ENCODE data around the gene LRCH2. TPM values are rescaled to one million over a fixed set of nuclear protein-coding genes. Genes with fewer than 3 reads are reported as not detected.
"Not testable (repeated sequence)": the region's sequence is repeated elsewhere in the genome, so short reads cannot be mapped to it uniquely, and the experiment has no call there.

The LRCH2 gene
- total RNA-seq, 4 donors from 2014 or later = 3.3 to 7.1 (median 5.7) TPM

DNA sequence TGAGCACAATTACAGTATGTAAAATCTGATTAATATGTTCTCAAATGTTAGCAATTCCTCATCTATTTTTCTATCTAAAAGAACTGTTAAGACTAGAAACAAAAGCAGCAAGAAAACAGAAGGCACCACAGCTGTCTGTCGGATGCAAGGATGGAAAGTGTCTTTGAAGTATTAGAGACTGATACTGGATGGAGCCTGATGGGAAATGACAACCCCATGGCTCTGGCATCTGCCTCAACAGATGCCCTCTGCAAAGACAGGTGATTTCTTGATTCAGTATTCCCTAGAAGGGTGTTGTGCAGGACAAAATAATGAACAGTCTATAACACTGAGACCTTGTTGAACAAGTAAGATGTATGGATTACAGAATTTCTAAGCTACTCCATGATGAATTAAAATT is 19.7 kb downstream of the LRCH2 start:
- Histone ChIP-seq H3K36me3 (no peaks in the 10 kb centered on the region), H3K4me3 (no peak overlapping the region)
- WGBS, 2 donors = 67 to 76% methylated on average over 1 of the region's 1 CpG

DNA sequence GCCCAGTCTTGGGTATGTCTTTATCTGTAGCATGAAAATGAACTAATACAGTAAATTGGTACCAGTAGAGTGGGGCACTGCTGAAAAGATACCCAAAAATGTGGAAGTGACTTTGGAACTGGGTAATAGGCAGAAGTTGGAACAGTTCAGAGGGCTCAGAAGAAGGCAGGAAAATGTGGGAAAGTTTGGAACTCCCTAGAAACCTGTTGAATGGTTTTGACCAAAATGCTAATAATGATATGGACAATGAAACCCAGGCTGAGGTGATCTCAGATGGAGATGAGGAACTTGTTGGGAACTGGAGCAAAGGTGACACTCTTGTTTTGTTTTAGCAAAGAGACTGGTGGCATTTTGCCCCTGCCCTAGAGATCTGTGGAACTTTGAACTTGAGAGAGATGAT is 24.3 kb downstream of the LRCH2 start:
- not testable (repeated sequence) for H3K36me3 ChIP-seq; H3K4me1 ChIP-seq; H3K9me3 ChIP-seq; H3K4me3 ChIP-seq; DNase-seq (ENCODE audit: low spot score in 2 of 2); H3K27ac ChIP-seq
- peaks cover 0 to 25% of the 10 kb centered on the region in 2 donors for H3K27me3 ChIP-seq

More for the DNA sequence above, 19.7 kb downstream of the LRCH2 start:
- H3K27ac ChIP-seq = no peak overlapping the region
- no peaks in the 10 kb centered on the region for H3K9me3 ChIP-seq
- TF ChIP-seq EP300 (IDR thresholded peaks at IDR 0.05) (no peak), POLR2A (IDR thresholded peaks at IDR 0.05) (no peak)
- TF ChIP-seq, protein P1, sequence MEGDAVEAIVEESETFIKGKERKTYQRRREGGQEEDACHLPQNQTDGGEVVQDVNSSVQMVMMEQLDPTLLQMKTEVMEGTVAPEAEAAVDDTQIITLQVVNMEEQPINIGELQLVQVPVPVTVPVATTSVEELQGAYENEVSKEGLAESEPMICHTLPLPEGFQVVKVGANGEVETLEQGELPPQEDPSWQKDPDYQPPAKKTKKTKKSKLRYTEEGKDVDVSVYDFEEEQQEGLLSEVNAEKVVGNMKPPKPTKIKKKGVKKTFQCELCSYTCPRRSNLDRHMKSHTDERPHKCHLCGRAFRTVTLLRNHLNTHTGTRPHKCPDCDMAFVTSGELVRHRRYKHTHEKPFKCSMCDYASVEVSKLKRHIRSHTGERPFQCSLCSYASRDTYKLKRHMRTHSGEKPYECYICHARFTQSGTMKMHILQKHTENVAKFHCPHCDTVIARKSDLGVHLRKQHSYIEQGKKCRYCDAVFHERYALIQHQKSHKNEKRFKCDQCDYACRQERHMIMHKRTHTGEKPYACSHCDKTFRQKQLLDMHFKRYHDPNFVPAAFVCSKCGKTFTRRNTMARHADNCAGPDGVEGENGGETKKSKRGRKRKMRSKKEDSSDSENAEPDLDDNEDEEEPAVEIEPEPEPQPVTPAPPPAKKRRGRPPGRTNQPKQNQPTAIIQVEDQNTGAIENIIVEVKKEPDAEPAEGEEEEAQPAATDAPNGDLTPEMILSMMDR (IDR thresholded peaks at IDR 0.05) = no peak
- DNase-seq (ENCODE audit: low spot score in 2 of 2) = no peak
- H3K27me3 ChIP-seq = peaks cover 0 to 18% of the 10 kb centered on the region in 2 donors
- no peaks in the 10 kb centered on the region for H3K4me1 ChIP-seq

DNA sequence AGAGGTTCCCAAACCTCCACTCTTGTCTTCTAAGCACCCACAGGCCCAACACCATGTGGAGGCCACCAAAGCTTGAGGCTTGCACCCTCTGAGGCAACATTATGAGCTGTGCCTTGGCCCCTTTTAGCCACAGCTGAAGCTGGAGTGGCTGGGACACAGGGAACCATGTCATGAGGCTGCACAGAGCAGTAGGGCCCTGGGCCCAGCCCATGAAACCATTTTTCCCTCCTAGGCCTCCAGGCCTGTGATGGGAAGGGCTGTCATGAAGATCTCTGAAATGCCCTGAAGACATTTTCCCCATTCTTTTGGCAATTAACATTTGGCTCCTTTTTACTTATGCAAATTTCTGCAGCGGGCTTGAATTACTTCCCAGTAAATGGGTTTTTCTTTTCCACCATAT is 29.9 kb downstream of the LRCH2 start:
- DNase-seq (ENCODE audit: low spot score in 2 of 2) = no peak

DNA sequence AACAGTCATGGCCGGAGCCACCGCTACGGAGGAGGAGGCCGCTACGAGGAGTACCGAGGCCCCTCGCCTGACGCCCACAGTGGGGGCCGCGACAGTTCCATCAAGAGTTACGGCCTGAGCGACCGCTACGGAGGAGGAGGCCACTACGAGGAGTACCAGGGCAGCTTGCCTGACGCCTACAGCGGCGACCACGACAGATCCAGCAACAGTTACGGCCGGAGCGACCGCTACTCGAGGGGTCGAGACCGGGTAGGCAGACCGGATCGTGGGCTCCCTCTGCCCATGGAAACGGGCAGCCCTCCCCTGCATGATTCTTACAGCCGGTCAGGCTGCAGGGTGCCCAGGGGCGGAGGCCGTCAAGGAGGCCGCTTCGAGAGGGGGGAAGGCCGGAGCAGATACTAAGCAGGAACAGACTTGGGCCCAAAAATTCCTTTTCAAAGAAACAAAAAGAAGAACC is 41.6 kb downstream of the LRCH2 start:
- 91 to 97% methylated on average over 7 to 33 of the region's 35 CpGs for WGBS, 2 donors
- no peaks in the 10 kb centered on the region for H3K36me3 ChIP-seq
- no peaks in the 10 kb centered on the region for H3K4me1 ChIP-seq
- DNase-seq (ENCODE audit: low spot score in 2 of 2) = no peak
- no peaks in the 10 kb centered on the region for H3K9me3 ChIP-seq
- TF ChIP-seq EP300 (IDR thresholded peaks at IDR 0.05) (no peak), POLR2A (IDR thresholded peaks at IDR 0.05) (no peak)
- no peaks in the 10 kb centered on the region for H3K27me3 ChIP-seq
- no peak overlapping the region for H3K4me3 ChIP-seq
- H3K27ac ChIP-seq = no peak overlapping the region

More for the DNA sequence above, 29.9 kb downstream of the LRCH2 start:
- no peak overlapping the region for H3K27ac ChIP-seq
- H3K9me3 ChIP-seq = peaks cover 0 to 10% (median 0%) of the 10 kb centered on the region in 4 donors
- H3K4me3 ChIP-seq = no peak overlapping the region
- H3K36me3 ChIP-seq = peaks cover 0 to 6% (median 0%) of the 10 kb centered on the region in 3 donors
- H3K27me3 ChIP-seq = peaks cover 0 to 7% of the 10 kb centered on the region in 2 donors
- 78 to 89% methylated on average over 1 of the region's 1 CpG for WGBS, 2 donors
- TF ChIP-seq EP300 (IDR thresholded peaks at IDR 0.05) (no peak), POLR2A (IDR thresholded peaks at IDR 0.05) (no peak)
- TF ChIP-seq, protein P1 (IDR thresholded peaks at IDR 0.05) = no peak
- H3K4me1 ChIP-seq = no peaks in the 10 kb centered on the region

DNA sequence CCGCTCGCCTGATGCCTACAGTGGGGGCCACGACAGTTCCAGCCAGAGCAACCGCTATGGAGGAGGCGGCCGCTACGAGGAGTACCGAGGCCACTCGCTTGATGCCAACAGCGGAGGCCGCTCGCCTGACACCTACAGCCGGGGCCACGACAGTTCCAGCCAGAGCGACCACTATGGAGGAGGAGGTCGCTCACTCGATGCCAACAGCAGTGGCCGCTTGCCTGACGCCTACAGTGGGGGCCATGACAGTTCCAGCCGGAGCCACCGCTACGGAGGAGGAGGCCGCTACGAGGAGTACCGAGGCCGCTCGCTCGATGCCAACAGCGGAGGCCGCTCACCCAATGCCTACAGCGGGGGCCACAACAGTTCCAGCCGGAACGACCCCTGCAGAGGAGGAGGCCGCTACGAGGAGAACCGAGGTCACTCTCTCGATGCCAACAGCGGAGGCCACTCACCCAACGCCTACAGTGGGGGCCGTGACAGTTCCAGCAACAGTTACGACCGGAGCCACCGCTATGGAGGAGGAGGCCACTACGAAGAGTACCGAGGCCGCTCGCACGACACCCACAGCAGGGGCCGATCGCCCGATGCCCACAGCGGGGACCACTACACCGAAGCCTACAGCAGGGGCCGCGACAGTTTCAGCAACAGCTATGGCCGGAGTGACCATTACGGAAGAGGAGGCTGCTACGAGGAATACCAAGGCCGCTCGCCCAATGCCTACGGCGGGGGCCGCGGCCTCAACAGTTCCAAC is 42.2 kb downstream of the LRCH2 start:
- Histone ChIP-seq H3K9me3 (no peaks in the 10 kb centered on the region), H3K27ac (no peak overlapping the region), H3K36me3 (no peaks in the 10 kb centered on the region), H3K27me3 (no peaks in the 10 kb centered on the region), H3K4me1 (no peaks in the 10 kb centered on the region), H3K4me3 (no peak overlapping the region)
- WGBS, 2 donors = 97% methylated on average over 15 to 50 of the region's 64 CpGs
- TF ChIP-seq, protein P1 (IDR thresholded peaks at IDR 0.05) = no peak
- TF ChIP-seq EP300 (IDR thresholded peaks at IDR 0.05) (no peak), POLR2A (IDR thresholded peaks at IDR 0.05) (no peak)
- DNase-seq (ENCODE audit: low spot score in 2 of 2) = no peak

DNA sequence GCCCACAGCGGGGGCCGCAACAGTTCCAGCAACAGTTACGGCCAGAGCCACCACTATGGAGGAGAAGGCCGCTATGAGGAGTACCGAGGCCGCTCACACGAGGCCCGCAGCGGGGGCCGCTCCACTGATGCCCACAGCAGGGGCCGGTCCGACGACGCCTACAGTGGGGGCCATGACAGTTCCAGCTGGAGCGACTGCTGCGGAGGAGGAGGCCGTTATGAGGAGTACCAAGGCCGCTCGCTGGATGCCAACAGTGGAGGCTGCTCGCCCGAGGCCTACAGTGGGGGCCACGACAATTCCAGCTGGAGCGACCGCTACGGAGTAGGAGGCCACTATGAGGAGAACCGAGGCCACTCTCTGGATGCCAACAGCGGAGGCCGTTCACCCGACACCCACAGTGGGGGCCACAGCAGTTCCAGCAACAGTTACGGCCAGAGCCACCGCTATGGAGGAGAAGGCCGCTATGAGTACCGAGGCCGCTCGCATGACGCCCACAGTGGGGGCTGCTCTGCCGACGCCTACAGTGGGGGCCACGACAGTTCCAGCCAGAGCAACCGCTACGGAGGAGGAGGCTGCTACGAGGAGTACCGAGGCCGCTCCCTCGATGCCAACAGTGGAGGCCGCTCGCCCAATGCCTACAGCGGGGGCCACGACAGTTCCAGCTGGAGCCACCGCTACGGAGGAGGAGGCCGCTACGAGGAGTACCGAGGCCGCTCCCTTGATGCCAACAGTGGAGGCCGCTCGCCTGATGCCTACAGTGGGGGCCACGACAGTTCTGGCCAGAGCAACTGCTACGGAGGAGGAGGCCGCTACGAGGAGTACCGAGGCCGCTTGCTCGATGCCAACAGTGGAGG is 43.0 kb downstream of the LRCH2 start:
- Histone ChIP-seq H3K27ac (no peak overlapping the region), H3K9me3 (no peaks in the 10 kb centered on the region), H3K4me3 (no peak overlapping the region), H3K36me3 (no peaks in the 10 kb centered on the region), H3K4me1 (no peaks in the 10 kb centered on the region), H3K27me3 (no peaks in the 10 kb centered on the region)
- no peak for DNase-seq (ENCODE audit: low spot score in 2 of 2)
- 91 to 92% methylated on average over 9 to 52 of the region's 64 CpGs for WGBS, 2 donors
- TF ChIP-seq, protein P1 (IDR thresholded peaks at IDR 0.05) = no peak
- TF ChIP-seq EP300 (IDR thresholded peaks at IDR 0.05) (no peak), POLR2A (IDR thresholded peaks at IDR 0.05) (no peak)

Data from tibial nerve (tissue), 4 donors.